HepG2 (cell line): ENCODE data around the gene FBXW5. TPM values are rescaled to one million over a fixed set of nuclear protein-coding genes. Genes with fewer than 3 reads are reported as not detected.
A peak's percentile ranks its signal among the peaks of the same experiment; 100 is the strongest.

Experiments
- ATAC-seq: fragments of 200-7000 bp; cut with Tn5 transposase; 3 replicates; pipeline ENCODE4 v1.9.1; 2020; ENCODE audit warnings: mild to moderate bottlenecking, moderate library complexity
- BruUV-seq: library from RNA; stranded (reverse); fragments of 400-500 nt; replicated peaks from 2 replicates; lab custom pipeline; 2021; lab: Mats Ljungman, UMichigan
- CTCF ChIA-PET: fragments of 300-600 bp; formaldehyde crosslinking; extraction: SDS; loops from one replicate; lab custom pipeline; 2021; ENCODE audit warnings: low total read pairs, inconsistent platforms, low intra/inter-chr PET ratio; lab: Yijun Ruan, JAX
- POLR2A ChIA-PET: fragments of 350-600 bp; sonication (Branson Sonifier 250); formaldehyde crosslinking; loops from one replicate; lab custom pipeline; 2020; ENCODE audit warnings: antibody characterized with exemption, inconsistent platforms; lab: Yijun Ruan, JAX
- DNase-seq: peaks from one replicate; pipeline ENCODE4 v3.0.0-alpha.2; 2015; ENCODE audit warnings: low spot score
- FAIRE-seq: peaks from 3 replicates; lab custom pipeline; 2011; peaks lifted over from hg19 to GRCh38; lab: Jason Lieb, UNC
- H2AFZ ChIP-seq: one replicate; pipeline ENCODE4 v1.6.1; 2011; ENCODE audit warnings: low read length, inconsistent platforms
- H3K27ac ChIP-seq: fragments of 300-600 bp; 3 replicates; pipeline ENCODE4 v1.8.0; 2011; ENCODE audit warnings: mixed run types, mild to moderate bottlenecking, mixed read lengths, low read length, inconsistent platforms; ENCODE audit not compliant: insufficient read depth; ENCODE audit errors: extremely low read length
- H3K27me3 ChIP-seq, 2 experiments: fragments of 200-600 bp in 1 of 2; 2 replicates in 1 of 2; 3 replicates in 1 of 2; pipeline versions ENCODE4 v1.6.0 to v1.8.0; 2011; ENCODE audit warnings: low read length in 2 of 2, mild to moderate bottlenecking in 2 of 2, moderate library complexity in 2 of 2, inconsistent platforms in 1 of 2; ENCODE audit not compliant: insufficient read depth in 2 of 2, control insufficient read depth in 1 of 2
- H3K36me3 ChIP-seq, 2 experiments: fragments of 200-600 bp in 1 of 2; replicated peaks in 1 of 2; 2 replicates in 1 of 2; 3 replicates in 1 of 2; pipeline versions ENCODE4 v1.5.1 to v1.8.0; 2011; ENCODE audit warnings: low read length in 2 of 2, inconsistent platforms in 1 of 2; ENCODE audit not compliant: insufficient read depth in 2 of 2, control insufficient read depth in 1 of 2
- H3K4me1 ChIP-seq: 2 replicates; pipeline ENCODE4 v1.5.1; 2012; ENCODE audit warnings: low read length, inconsistent platforms; ENCODE audit not compliant: insufficient read depth
- H3K4me2 ChIP-seq: 2 replicates; pipeline ENCODE4 v1.6.0; 2011; ENCODE audit warnings: low read depth, low read length, inconsistent platforms
- H3K4me3 ChIP-seq, 3 experiments: fragments of 200-600 bp in 1 of 3; sonication (generic), shearing (Covaris generic) in 1 of 3; replicated peaks in 1 of 3; 2 replicates each; pipeline ENCODE4 v1.5.1; 2011 to 2016; ENCODE audit warnings: low read length in 3 of 3, inconsistent platforms in 2 of 3, low read depth in 2 of 3, mild to moderate bottlenecking in 2 of 3, control low read depth in 1 of 3, mixed read lengths in 1 of 3; ENCODE audit not compliant: insufficient read depth in 1 of 3
- H3K79me2 ChIP-seq: one replicate; pipeline ENCODE4 v1.6.1; 2011; ENCODE audit warnings: low read length, inconsistent platforms; ENCODE audit not compliant: insufficient read depth
- H3K9ac ChIP-seq: 2 replicates; pipeline ENCODE4 v1.6.0; 2011; ENCODE audit warnings: mild to moderate bottlenecking, low read depth, low read length, inconsistent platforms; ENCODE audit not compliant: insufficient read depth
- H3K9me3 ChIP-seq: 2 replicates; pipeline ENCODE4 v1.5.1; 2012; ENCODE audit warnings: mild to moderate bottlenecking, low read length
- H4K20me1 ChIP-seq: 2 replicates; pipeline ENCODE4 v1.6.0; 2011; ENCODE audit warnings: inconsistent platforms, mild to moderate bottlenecking, low read length, moderate library complexity; ENCODE audit not compliant: insufficient read depth
- CHD4 ChIP-seq: fragments of 200-600 bp; sonication (generic); IDR thresholded peaks from 2 replicates; pipeline ENCODE4 v1.7.0; 2017; ENCODE audit warnings: mild to moderate bottlenecking, low read length, borderline replicate concordance
- MAZ ChIP-seq, 2 experiments: sonication (generic) in 1 of 2; formaldehyde crosslinking in 1 of 2; IDR thresholded peaks; 2 replicates each; pipeline versions ENCODE4 v1.5.0 to v1.6.1; 2012 to 2020; ENCODE audit warnings: low read depth in 2 of 2, mild to moderate bottlenecking in 2 of 2, borderline replicate concordance in 1 of 2, improper control_type of control experiment in 1 of 2, low read length in 1 of 2, missing genetic modification reagents in 1 of 2, moderate library complexity in 1 of 2
- NR2F1 ChIP-seq, 2 experiments: fragments of 450-650 bp in 1 of 2; formaldehyde crosslinking in 1 of 2; IDR thresholded peaks; 2 replicates each; pipeline versions ENCODE4 v1.5.0 to v1.6.1; 2016 to 2020; ENCODE audit warnings: mild to moderate bottlenecking in 1 of 2, missing compliant biosample characterization in 1 of 2, missing genetic modification reagents in 1 of 2, moderate library complexity in 1 of 2
- POLR2G ChIP-seq: fragments of 200-400 bp; formaldehyde crosslinking; IDR thresholded peaks from 2 replicates; pipeline ENCODE4 v1.6.1; 2018; ENCODE audit warnings: mild to moderate bottlenecking, low read depth, low read length, moderate library complexity
- PRMT3 ChIP-seq: sonication (generic); formaldehyde crosslinking; IDR thresholded peaks from 2 replicates; pipeline ENCODE4 v1.8.1; 2022; ENCODE audit warnings: low read depth, mild to moderate bottlenecking, moderate library complexity, missing genetic modification reagents, borderline replicate concordance
- RARA ChIP-seq: IDR thresholded peaks from 2 replicates; pipeline ENCODE4 v1.6.1; 2016; ENCODE audit warnings: missing genetic modification reagents, missing compliant biosample characterization
- SCMH1 ChIP-seq: sonication (generic); formaldehyde crosslinking; IDR thresholded peaks from 2 replicates; pipeline ENCODE4 v1.9.0; 2021; ENCODE audit warnings: missing genetic modification reagents, mild to moderate bottlenecking, borderline replicate concordance
- TRAFD1 ChIP-seq: sonication (generic); formaldehyde crosslinking; IDR thresholded peaks from 2 replicates; pipeline ENCODE4 v1.5.1; 2020; ENCODE audit warnings: missing genetic modification reagents, mild to moderate bottlenecking, borderline replicate concordance
- TRIM24 ChIP-seq: sonication (generic); formaldehyde crosslinking; IDR thresholded peaks from 2 replicates; pipeline ENCODE4 v1.8.0; 2022; ENCODE audit warnings: mild to moderate bottlenecking, missing genetic modification reagents
- ZBTB34 ChIP-seq: sonication (generic); formaldehyde crosslinking; IDR thresholded peaks from 2 replicates; pipeline ENCODE4 v1.8.0; 2022; ENCODE audit warnings: mild to moderate bottlenecking, missing genetic modification reagents
- ZNF274 ChIP-seq: sonication (generic); formaldehyde crosslinking; IDR thresholded peaks from 2 replicates; pipeline ENCODE4 v1.5.1; 2020; ENCODE audit warnings: mild to moderate bottlenecking, missing genetic modification reagents
- ZNF326 ChIP-seq: sonication (generic); formaldehyde crosslinking; IDR thresholded peaks from 2 replicates; pipeline ENCODE4 v1.4.0; 2020; ENCODE audit warnings: missing genetic modification reagents, borderline replicate concordance
- ZNF530 ChIP-seq: sonication (generic); formaldehyde crosslinking; IDR thresholded peaks from 2 replicates; pipeline ENCODE4 v1.5.0; 2020; ENCODE audit warnings: low read depth, mild to moderate bottlenecking, missing genetic modification reagents
- ZNF543 ChIP-seq: sonication (generic); formaldehyde crosslinking; IDR thresholded peaks from 2 replicates; pipeline ENCODE4 v1.4.0; 2020; ENCODE audit warnings: mild to moderate bottlenecking, missing genetic modification reagents
- ZNF607 ChIP-seq: sonication (generic); formaldehyde crosslinking; IDR thresholded peaks from 2 replicates; pipeline ENCODE4 v1.5.1; 2020; ENCODE audit warnings: missing genetic modification reagents, mild to moderate bottlenecking, borderline replicate concordance
- WGBS: methylation state at CpG from one replicate; pipeline ENCODE4 v1.1.6; 2017; ENCODE audit warnings: low lambda C conversion rate; 5-methylcytosine and 5-hydroxymethylcytosine counted together
- in situ Hi-C: cut with HindIII; loops from 2 replicates; pipeline ENCODE4 v1.10.0; 2017; ENCODE audit warnings: low pct_unique_long_range_greater_than_20kb; ENCODE audit not compliant: extremely low pct_ligation_motif_present
- intact Hi-C: fragments of 100-400 bp; cut with micrococcal nuclease; formaldehyde crosslinking; loops from one replicate; pipeline ENCODE4 v1.10.0; 2022; ENCODE audit not compliant: unreplicated experiment
- polyA plus RNA-seq, 8 experiments: library from polyadenylated mRNA; depleted of rRNA in 3 of 8; stranded (reverse) in 7 of 8; unstranded in 1 of 8; fragments of >200 nt; fragmentation: Illumina TruSeq in 4 of 8; extraction: Trizol in 4 of 8; gene quantifications; 2 replicates each; pipeline versions ENCODE4 v1.2.1 to v1.2.3, GENCODE V29; 2011 to 2016; ENCODE audit warnings: low read depth in 4 of 8, missing spikeins in 1 of 8, mixed read lengths in 1 of 8; ENCODE audit not compliant: insufficient read depth in 1 of 8
- total RNA-seq, 5 experiments: library from RNA; depleted of rRNA; stranded (reverse); fragments of >200 nt; fragmentation: Illumina TruSeq; extraction: Trizol; gene quantifications; 2 replicates each; pipeline ENCODE4 v1.2.3, GENCODE V29; 2016; ENCODE audit warnings: low read depth in 1 of 5
- TF ChIP-seq, protein P1 (sequence below): sonication (generic); formaldehyde crosslinking; IDR thresholded peaks from 2 replicates; pipeline ENCODE4 v1.5.1; 2020; ENCODE audit warnings: missing genetic modification reagents, mild to moderate bottlenecking, borderline replicate concordance
- TF ChIP-seq, protein P2 (sequence below), 2 experiments: IDR thresholded peaks; 2 replicates each; pipeline ENCODE4 v1.6.1; 2011 to 2012; ENCODE audit warnings: low read length in 2 of 2, borderline replicate concordance in 1 of 2, low read depth in 1 of 2, mild to moderate bottlenecking in 1 of 2, moderate library complexity in 1 of 2

Gene FBXW5
- total and polyA plus RNA-seq, 2 of the 13 experiments (the other 11 are each of a cell fraction or from before 2014, with no cell fraction given): 52.0 to 60.4 TPM

DNA sequence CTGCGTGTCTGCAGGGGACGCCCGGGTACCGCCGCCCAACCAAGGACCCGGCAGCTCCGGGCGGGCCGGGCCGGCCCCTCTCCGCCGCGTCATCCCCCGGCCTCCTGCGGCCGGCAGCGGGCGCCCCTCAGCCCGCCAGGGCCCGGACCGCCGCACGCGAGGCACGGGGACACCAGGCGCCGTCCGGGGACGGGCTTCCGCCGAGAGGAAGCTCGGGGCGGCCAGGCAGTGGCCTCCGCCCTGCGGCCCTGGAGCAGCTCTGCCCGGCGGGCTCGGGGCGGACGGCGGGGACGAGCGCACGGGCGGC lies 373 bp downstream of the FBXW5 start:
- DNase-seq (no peak), FAIRE-seq (no peak), ATAC-seq (peak; percentile 16)
- POLR2A ChIA-PET: interaction anchor here (1.0 to 2.4 kb wide), 7 partner anchors 42 to 156 kb away, joined by 3 to 11 read pairs (median 4); partner anchors contain the start of genes CLIC3 and TRAF2
- Histone ChIP-seq H3K9me3 (no peaks in the 10 kb centered on the region), H3K4me2 (peak overlapping the region; percentile 89), H3K4me1 (peaks cover 44% of the 10 kb centered on the region), H3K27me3 (no peaks in the 10 kb centered on the region), H3K4me3 (peak overlapping the region; percentile 90 to 95 (median 91)), H3K9ac (peak overlapping the region; percentile 90), H3K36me3 (peaks cover 8 to 33% of the 10 kb centered on the region in 2 experiments), H4K20me1 (no peaks in the 10 kb centered on the region), H3K27ac (peak overlapping the region; percentile 75), H2AFZ (no peak overlapping the region), H3K79me2 (peaks cover 10% of the 10 kb centered on the region)
- intact Hi-C loops (no loop called here), in situ Hi-C loops (no loop called here)
- CTCF ChIA-PET: no interaction called here
- 0% methylated on average over 4 of the region's 45 CpGs for WGBS
- no TSS peak for BruUV-seq
- TF ChIP-seq ZNF543 (no peak), ZNF530 (no peak), TRAFD1 (CRISPR knock-in tag) (no peak), CHD4 (no peak), ZNF607 (CRISPR knock-in tag) (no peak), SCMH1 (no peak), ZNF274 (CRISPR knock-in tag) (no peak), TRIM24 (no peak), RARA (CRISPR knock-in tag) (no peak), ZBTB34 (CRISPR knock-in tag) (no peak), PRMT3 (CRISPR knock-in tag) (no peak), ZNF326 (no peak), NR2F1 (CRISPR knock-in tag; IDR thresholded peaks at IDR 0.05) (no peak), POLR2G (peak; percentile 62), MAZ (IDR thresholded peaks at IDR 0.05; ENCODE audit: borderline replicate concordance, low read depth, low read length) (no peak), MAZ (CRISPR knock-in tag; IDR thresholded peaks at IDR 0.05; ENCODE audit: low read depth) (no peak)
- TF ChIP-seq, protein P1, sequence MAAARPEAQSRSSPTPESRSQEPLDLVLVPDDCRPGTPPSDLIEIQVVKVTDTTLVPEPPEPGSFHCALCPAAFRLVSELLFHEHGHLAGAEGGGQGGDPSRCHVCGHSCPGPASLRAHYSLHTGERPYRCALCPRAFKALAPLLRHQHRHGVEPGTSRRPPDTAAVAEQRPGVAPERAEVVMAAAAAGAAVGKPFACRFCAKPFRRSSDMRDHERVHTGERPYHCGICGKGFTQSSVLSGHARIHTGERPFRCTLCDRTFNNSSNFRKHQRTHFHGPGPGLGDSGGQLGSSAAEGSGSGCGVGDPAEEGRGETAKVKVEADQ (CRISPR knock-in tag): no peak
- TF ChIP-seq, protein P2, sequence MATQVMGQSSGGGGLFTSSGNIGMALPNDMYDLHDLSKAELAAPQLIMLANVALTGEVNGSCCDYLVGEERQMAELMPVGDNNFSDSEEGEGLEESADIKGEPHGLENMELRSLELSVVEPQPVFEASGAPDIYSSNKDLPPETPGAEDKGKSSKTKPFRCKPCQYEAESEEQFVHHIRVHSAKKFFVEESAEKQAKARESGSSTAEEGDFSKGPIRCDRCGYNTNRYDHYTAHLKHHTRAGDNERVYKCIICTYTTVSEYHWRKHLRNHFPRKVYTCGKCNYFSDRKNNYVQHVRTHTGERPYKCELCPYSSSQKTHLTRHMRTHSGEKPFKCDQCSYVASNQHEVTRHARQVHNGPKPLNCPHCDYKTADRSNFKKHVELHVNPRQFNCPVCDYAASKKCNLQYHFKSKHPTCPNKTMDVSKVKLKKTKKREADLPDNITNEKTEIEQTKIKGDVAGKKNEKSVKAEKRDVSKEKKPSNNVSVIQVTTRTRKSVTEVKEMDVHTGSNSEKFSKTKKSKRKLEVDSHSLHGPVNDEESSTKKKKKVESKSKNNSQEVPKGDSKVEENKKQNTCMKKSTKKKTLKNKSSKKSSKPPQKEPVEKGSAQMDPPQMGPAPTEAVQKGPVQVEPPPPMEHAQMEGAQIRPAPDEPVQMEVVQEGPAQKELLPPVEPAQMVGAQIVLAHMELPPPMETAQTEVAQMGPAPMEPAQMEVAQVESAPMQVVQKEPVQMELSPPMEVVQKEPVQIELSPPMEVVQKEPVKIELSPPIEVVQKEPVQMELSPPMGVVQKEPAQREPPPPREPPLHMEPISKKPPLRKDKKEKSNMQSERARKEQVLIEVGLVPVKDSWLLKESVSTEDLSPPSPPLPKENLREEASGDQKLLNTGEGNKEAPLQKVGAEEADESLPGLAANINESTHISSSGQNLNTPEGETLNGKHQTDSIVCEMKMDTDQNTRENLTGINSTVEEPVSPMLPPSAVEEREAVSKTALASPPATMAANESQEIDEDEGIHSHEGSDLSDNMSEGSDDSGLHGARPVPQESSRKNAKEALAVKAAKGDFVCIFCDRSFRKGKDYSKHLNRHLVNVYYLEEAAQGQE (IDR thresholded peaks at IDR 0.05; ENCODE audit: borderline replicate concordance in 1 of 2, low read depth in 1 of 2, low read length in 2 of 2): no peak
